NCI-H82 treated with DMSO at 0.1 percent for 48 hours (cell line): Measurements from ENCODE around the gene FGF6.
A peak's percentile ranks its signal among the peaks of the same experiment; 100 is the strongest.
"Not testable (repeated sequence)": the region's sequence is repeated elsewhere in the genome, so short reads cannot be mapped to it uniquely, and the experiment has no call there.

Experiments used
- DNase-seq: peaks from one replicate; lab custom pipeline; 2025; ENCODE audit not compliant: unreplicated experiment; lab: John Stamatoyannopoulos, UW

Gene FGF6

GRCh38 chr12:4421590-4422031, 24.0 kb downstream of the FGF6 start:
- DNase-seq, result peak; percentile 49

- DNase-seq, result no peak
Measured at GRCh38 chr12:4420138-4420670, 25.4 kb downstream of the FGF6 start.

- DNase-seq, result no peak
Measured at GRCh38 chr12:4418913-4419312, 26.7 kb downstream of the FGF6 start.

- DNase-seq, result no peak
Measured at GRCh38 chr12:4417936-4418335, 27.7 kb downstream of the FGF6 start.

GRCh38 chr12:4417455-4417854, 28.2 kb downstream of the FGF6 start:
- peak; percentile 43 for DNase-seq

- DNase-seq, result no peak
Measured at GRCh38 chr12:4416276-4416675, 29.3 kb downstream of the FGF6 start.

GRCh38 chr12:4412465-4412864, 33.1 kb downstream of the FGF6 start:
- DNase-seq, result no peak

- DNase-seq, result no peak
Measured at GRCh38 chr12:4412056-4412455, 33.6 kb downstream of the FGF6 start.

- DNase-seq, result no peak
Measured at GRCh38 chr12:4407136-4407535, 38.5 kb downstream of the FGF6 start.

GRCh38 chr12:4404877-4405637, 40.6 kb downstream of the FGF6 start:
- DNase-seq, result not testable (repeated sequence)

- DNase-seq, result no peak
Measured at GRCh38 chr12:4402996-4403395, 42.6 kb downstream of the FGF6 start.

GRCh38 chr12:4401117-4401516, 44.5 kb downstream of the FGF6 start:
- DNase-seq, result no peak

- DNase-seq, result no peak
Measured at GRCh38 chr12:4395818-4396217, 49.8 kb downstream of the FGF6 start.

GRCh38 chr12:4393211-4393610, 52.4 kb downstream of the FGF6 start:
- no peak for DNase-seq

GRCh38 chr12:4392223-4392742, 53.3 kb downstream of the FGF6 start:
- DNase-seq, result no peak

- no peak for DNase-seq
Measured at GRCh38 chr12:4388662-4389061, 57.0 kb downstream of the FGF6 start.

- DNase-seq, result no peak
Measured at GRCh38 chr12:4388032-4388431, 57.6 kb downstream of the FGF6 start.

GRCh38 chr12:4387607-4388006, 58.0 kb downstream of the FGF6 start:
- DNase-seq, result no peak

- no peak for DNase-seq
Measured at GRCh38 chr12:4386801-4387200, 58.8 kb downstream of the FGF6 start.
